ENCODE measurements around the gene SDK1.

SDK1 gene

DNA sequence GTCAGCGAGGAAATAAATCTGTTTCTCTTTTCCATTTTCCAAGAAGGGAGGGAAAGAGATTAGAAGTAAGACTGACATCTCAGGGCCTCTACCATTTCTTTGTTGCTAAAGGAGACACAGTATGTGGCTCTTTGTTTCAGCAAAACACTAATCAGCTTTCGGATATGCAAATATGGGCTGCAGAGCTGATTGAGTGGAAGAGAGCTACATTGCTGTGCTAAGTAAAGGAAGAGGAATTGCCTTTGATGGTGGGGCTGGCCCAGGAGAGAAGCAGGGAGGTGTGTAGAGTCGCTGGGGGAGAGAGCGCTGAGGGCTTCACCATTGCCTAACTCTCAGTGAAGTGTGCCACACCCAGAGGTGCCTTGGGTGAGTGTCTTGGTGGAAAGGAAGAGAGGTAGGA, 284.8 kb downstream of the SDK1 start:
- DNase-seq, result no peak
- no peak for TF ChIP-seq POLR2A (IDR thresholded peaks at IDR 0.05; ENCODE audit: low read length)
- no peak for TF ChIP-seq GATA1 (IDR thresholded peaks at IDR 0.05; ENCODE audit: low read depth, low read length)

DNA sequence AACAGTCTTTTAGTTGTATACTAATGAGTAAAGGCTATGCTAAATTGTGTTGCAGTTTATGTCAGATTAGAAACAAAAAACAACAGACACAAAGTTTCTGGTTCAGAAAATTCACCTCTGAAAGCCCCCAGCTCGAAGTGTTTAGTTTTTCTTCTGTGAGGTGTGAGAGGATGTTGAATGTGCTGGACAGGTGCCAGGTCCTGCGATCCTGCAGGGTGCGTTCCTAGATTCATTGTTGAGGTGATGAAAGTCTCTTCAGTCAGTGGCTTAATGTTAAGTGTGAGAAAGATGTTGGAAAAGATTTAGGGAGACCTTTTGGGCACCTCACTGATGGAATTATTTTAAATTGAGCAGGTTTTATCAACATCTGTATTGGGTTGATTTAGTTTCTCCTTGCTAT, 287.3 kb downstream of the SDK1 start:
- no peak for DNase-seq
- TF ChIP-seq POLR2A (IDR thresholded peaks at IDR 0.05; ENCODE audit: low read length), result no peak
- no peak for TF ChIP-seq GATA1 (IDR thresholded peaks at IDR 0.05; ENCODE audit: low read depth, low read length)

DNA sequence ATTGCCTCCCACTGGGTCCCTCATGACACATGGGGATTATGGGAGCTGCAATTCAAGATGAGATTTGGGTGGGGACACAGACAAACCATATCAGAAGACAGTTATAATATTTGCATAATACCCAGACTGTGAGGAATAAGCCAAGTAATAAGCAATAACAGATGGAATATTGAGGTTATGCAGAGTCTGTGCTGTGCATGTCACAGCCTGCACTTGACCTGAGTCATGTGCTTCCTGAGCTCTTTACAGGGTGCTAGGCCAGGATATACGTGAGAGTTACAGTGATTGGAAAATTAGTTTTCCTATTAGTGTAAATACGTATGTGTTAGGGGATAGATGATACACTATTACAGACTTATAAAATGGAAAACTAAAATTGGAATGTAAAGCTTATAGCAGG, 288.7 kb downstream of the SDK1 start:
- no peak for TF ChIP-seq POLR2A (IDR thresholded peaks at IDR 0.05; ENCODE audit: low read length)
- no peak for TF ChIP-seq GATA1 (IDR thresholded peaks at IDR 0.05; ENCODE audit: low read depth, low read length)
- DNase-seq, result no peak

DNA sequence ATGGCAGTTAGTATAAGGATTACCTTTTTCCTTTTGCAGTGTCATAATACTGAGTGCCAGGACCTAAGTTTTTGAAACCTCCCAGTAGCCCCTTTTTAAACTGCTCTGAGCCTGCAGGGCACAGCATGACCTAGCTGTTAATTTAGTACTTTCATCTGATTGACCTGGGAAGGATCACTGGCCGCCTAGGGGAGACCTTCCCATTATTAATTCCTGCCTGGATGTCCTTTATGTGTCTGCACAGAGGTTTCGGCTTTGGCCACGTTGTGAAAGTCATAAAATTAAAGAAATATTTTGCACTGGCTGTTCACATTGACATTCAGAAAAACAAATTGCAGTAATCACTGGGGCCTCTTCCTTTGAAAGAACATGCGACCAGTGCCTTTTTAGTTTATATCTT, 290.2 kb downstream of the SDK1 start:
- no peak for TF ChIP-seq GATA1 (IDR thresholded peaks at IDR 0.05; ENCODE audit: low read depth, low read length)
- no peak for TF ChIP-seq POLR2A (IDR thresholded peaks at IDR 0.05; ENCODE audit: low read length)
- no peak for DNase-seq

DNA sequence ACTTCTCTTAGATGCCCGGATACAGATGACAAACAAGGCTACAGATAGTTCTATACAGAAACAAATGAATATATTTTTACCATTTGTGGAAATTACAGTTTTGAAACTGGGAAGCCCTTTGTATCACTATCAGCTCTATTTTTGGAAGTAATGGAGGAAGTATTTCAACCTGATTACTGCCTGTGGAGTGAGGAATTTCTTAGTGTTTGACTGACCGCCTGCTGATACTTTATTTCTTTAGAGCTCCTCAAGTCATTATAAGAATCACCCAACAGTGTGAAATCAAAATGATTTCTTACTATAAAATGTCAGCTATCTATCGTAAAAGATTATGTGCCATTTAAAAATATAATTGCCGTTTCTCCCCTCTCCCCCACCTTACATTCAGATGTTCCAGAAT, 290.9 kb downstream of the SDK1 start:
- no peak for DNase-seq

DNA sequence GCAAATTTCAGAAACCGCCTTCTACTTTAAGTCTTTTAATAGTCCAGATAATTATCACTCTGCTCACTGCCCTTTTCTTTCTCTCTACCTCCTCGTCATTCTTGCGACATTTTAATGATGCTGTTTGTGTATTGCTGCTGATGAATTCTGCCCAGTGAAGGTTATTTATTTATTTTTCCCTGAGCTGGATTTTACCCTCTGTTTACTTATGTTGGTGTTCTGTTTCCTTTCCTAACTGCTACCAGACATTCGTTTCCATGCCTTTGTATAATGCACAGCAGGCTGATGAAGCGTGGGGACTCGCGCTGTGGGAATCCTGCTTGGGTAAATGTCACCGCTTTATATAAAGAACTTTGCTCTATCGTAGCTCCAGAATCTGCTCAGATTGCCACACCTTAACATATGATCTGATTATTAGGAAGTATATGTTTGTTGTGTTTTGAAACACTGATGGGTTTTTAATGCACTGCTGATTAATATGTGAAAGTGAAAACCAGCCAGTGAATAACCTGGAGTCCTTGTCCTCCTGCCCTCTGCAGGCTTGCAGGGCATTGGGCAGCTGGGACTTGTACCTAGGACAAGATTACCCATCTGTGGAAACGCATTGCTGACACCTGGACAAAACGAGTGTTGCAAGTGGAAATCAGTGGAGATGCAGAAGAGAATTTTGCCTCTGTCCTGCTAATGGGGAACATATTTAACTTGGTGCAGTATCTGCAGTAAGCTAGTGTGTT, 291.5 kb downstream of the SDK1 start:
- TF ChIP-seq POLR2A (IDR thresholded peaks at IDR 0.05; ENCODE audit: low read length) (no peak), GATA1 (IDR thresholded peaks at IDR 0.05; ENCODE audit: low read depth, low read length) (no peak)

More for the DNA sequence above, 290.9 kb downstream of the SDK1 start:
- TF ChIP-seq GATA1 (IDR thresholded peaks at IDR 0.05; ENCODE audit: low read depth, low read length) (no peak), POLR2A (IDR thresholded peaks at IDR 0.05; ENCODE audit: low read length) (no peak)

DNA sequence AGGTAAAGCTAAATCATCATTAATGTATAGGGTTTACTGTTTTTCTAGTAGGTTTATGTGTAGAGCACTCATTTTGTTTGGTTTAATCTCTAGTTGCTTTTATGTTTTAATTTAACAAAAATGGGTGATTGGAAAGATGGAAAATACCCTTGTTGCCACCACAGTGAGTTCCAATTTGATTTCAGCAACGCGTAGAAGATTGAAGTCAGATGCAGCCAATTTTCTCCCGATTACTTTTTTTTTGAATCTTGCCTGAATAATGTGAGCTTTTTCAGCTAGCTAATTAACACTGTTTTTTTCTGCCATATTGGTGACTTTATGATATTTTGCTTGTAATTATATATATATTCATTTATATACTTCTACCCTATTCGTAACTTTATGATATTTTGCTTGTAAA, 293.8 kb downstream of the SDK1 start:
- TF ChIP-seq POLR2A (IDR thresholded peaks at IDR 0.05; ENCODE audit: low read length), result no peak
- no peak for TF ChIP-seq GATA1 (IDR thresholded peaks at IDR 0.05; ENCODE audit: low read depth, low read length)
- DNase-seq, result no peak

More for the DNA sequence above, 291.5 kb downstream of the SDK1 start:
- no peak for DNase-seq

DNA sequence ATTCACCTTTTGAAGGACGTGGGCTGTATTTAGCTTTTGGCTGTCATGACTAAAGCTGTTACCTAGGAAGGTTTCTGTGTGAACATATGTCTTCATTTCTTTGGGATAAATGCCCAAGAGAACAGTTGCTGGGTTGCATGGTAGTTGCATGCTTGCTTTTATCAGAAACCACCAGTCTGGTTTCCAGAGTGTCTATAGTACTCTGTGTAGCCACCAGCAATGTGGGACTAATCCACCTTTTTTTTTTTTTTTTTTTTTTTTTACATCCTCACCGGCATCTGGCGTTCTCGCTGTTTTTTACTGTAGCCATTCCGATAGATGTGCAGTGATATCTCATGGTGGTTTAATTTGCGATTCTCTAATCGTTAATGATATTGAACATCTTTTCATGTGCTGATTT, 297.8 kb downstream of the SDK1 start:
- no peak for DNase-seq
- TF ChIP-seq POLR2A (IDR thresholded peaks at IDR 0.05; ENCODE audit: low read length) (no peak), GATA1 (IDR thresholded peaks at IDR 0.05; ENCODE audit: low read depth, low read length) (no peak)

DNA sequence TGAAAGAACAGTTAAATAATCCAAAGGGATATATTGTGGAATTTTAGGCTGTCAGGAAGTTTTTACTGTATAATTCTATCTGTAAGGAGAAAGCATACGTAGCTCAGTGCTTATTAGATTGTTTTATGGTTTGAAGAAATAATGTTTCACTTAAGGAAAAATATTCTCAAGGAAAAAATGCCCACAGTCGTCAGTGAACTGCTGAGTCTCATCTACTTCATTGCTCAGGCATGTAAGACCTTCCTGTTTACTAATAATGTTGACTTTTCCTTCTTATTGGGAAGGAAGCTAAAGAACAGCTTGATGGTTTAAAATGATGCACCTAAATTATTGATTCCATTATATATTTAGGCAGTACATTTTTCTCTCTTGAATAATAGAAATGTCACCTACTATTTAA, 304.2 kb downstream of the SDK1 start:
- TF ChIP-seq POLR2A (IDR thresholded peaks at IDR 0.05; ENCODE audit: low read length), result no peak
- no peak for TF ChIP-seq GATA1 (IDR thresholded peaks at IDR 0.05; ENCODE audit: low read depth, low read length)
- DNase-seq, result no peak

DNA sequence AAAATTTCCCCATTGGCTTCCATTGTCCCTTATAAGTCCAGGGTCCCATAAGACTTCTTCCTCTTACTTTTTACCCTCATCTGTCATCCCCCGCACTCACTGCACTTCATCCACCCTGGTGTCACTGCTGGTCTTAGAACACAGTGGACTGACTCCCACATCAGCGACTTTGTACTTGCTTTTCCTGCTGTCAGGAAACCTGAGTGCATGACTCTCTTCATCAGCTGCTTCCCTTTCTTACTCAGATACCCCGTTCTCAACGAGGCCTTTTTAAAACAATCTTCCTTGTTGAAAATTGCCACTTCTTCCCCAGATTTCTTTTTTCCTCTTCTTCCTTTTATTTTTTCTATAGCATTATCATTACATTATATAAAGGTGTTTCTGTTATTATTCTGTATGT, 305.4 kb downstream of the SDK1 start:
- TF ChIP-seq POLR2A (IDR thresholded peaks at IDR 0.05; ENCODE audit: low read length), result no peak
- no peak for TF ChIP-seq GATA1 (IDR thresholded peaks at IDR 0.05; ENCODE audit: low read depth, low read length)
- no peak for DNase-seq

DNA sequence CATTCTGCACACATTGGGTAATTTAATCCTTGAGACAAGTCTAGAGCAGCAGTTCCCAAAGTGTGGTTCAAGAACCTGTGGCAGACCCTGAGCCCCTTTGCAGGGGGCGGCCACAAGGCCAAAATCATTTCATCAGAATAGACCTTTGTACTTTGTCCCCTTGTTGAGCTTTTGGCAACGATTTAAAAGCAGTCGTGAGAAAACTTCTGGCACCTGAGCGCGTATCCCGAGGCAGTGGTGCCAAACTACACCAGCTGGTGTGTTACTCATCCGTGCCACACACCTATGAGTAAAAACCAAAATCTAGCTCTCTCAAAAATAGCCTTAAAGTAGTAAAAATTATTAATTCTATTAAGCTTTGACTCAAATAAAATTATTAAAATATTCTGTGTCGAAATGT, 306.8 kb downstream of the SDK1 start:
- TF ChIP-seq POLR2A (IDR thresholded peaks at IDR 0.05; ENCODE audit: low read length), result no peak
- TF ChIP-seq GATA1 (IDR thresholded peaks at IDR 0.05; ENCODE audit: low read depth, low read length), result no peak
- no peak for DNase-seq

DNA sequence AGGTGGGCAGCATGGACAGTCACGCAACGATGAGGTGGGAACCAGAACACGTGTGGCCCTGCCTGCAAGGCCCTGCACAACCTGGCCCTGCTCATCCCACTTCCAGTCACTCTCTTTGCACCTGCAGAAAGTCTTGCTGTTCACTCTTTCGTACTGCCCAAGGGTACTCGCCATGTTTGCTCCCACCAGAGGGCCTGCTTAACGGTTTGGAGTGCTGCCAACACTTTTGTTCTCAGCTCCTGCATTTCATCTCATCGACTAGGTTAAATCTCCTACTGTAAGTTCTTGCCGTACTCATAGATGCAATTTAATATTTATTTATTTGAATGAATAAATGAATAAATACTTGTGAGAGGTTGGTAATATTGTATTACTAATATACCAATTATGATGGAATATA, 315.3 kb downstream of the SDK1 start:
- TF ChIP-seq POLR2A (IDR thresholded peaks at IDR 0.05; ENCODE audit: low read length) (no peak), GATA1 (IDR thresholded peaks at IDR 0.05; ENCODE audit: low read depth, low read length) (no peak)
- no peak for DNase-seq

DNA sequence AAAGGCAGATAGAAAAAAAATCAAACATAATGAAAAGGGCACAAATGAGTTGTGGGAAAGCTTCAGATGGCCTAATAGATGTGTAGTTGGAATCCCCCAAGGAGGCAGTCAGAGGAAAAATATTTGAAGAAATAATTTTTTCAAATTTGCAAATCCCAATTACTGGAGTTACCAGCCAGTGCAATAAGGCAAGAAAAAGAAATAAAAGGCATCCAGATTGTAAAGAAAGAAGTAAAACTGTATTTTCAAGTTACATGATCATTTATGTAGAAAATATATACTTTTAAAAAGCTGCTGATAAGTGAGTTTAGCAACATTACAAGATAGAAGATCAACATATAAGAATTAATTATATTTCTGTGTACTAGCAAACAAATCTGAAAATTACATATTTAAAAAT, 329.0 kb downstream of the SDK1 start:
- TF ChIP-seq GATA1 (IDR thresholded peaks at IDR 0.05; ENCODE audit: low read depth, low read length) (no peak), POLR2A (IDR thresholded peaks at IDR 0.05; ENCODE audit: low read length) (no peak)
- no peak for DNase-seq

DNA sequence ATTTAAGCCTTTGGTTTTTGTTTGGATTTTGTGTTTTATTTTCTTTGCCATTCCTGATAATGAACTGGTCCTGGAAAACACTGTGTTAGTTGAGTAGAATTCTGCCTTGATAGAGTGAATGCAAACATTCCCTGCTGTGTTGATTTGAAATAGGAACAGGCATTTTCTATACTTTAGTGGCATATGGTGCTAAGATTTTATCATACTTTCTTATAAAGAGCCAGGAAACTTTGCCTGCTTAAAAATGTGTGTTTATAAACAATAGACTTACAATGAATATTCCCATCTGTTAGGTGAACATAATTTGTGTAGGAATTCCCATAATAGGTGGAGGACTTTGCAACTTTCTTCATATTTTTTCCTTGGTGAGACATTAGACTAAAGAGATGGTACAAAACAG, 333.3 kb downstream of the SDK1 start:
- DNase-seq, result no peak

DNA sequence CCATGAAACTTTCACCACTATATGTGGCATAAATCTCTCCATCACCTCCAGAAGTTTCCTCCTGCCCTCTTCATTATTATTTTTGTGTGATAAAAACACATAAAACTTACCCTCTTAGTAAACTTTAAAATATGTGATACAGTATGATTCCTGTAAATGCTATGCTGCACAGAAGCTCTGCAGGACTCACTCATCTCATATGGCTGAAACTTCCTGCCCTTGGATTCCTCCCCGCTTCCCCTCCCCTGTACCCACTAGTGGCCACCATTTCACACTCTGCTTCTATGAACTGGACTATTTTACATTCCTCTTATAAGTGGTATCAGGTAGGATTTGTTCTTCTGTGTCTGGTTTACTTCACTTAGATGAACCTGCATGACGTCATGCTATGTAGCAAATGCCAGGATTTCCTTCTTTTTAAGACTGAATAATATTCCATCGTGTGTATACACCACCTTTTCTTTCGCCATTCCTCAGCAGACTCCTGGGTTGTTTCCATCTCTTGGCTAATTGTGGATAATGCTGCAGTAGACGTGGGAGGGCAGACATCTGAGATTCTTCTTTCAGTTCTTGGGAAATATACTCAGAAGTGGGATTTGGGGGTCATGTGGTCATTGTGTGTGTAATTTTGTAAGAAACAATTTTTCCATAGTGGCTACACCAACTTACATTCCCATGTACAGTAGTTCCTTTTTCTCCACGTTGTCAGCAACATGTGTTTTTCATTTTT, 335.2 kb downstream of the SDK1 start:
- TF ChIP-seq GATA1 (IDR thresholded peaks at IDR 0.05; ENCODE audit: low read depth, low read length) (no peak), POLR2A (IDR thresholded peaks at IDR 0.05; ENCODE audit: low read length) (no peak)
- no peak for DNase-seq

More for the DNA sequence above, 333.3 kb downstream of the SDK1 start:
- TF ChIP-seq POLR2A (IDR thresholded peaks at IDR 0.05; ENCODE audit: low read length), result no peak
- TF ChIP-seq GATA1 (IDR thresholded peaks at IDR 0.05; ENCODE audit: low read depth, low read length), result no peak
